ENCODE measurements around the gene GET3. TPM values are rescaled to one million over a fixed set of nuclear protein-coding genes. Genes with fewer than 3 reads are reported as not detected.
A peak's percentile ranks its signal among the peaks of the same experiment; 100 is the strongest.

Gene GET3
- total RNA-seq, 1 experiment from 2014 or later: 53.8 TPM

- H3K27me3 Mint-ChIP-seq (ENCODE audit: unreplicated experiment): no peaks in the 10 kb centered on the region
- H3K4me1 Mint-ChIP-seq (ENCODE audit: low read depth, unreplicated experiment): no peaks in the 10 kb centered on the region
- no peak for DNase-seq
- intact Hi-C loops (cut with micrococcal nuclease; ENCODE audit: unreplicated experiment): no loop called here
- TF ChIP-seq CTCF (IDR thresholded peaks at IDR 0.05; ENCODE audit: unreplicated experiment): no peak
- H3K27ac Mint-ChIP-seq (ENCODE audit: unreplicated experiment): no peak overlapping the region
- H3K9me3 Mint-ChIP-seq (ENCODE audit: low read depth, unreplicated experiment): no peaks in the 10 kb centered on the region
- no peak overlapping the region for H3K4me3 Mint-ChIP-seq (ENCODE audit: low read depth, unreplicated experiment)
- peaks cover 28% of the 10 kb centered on the region for H3K36me3 Mint-ChIP-seq (ENCODE audit: insufficient read depth, unreplicated experiment)
- CTCF ChIA-PET: no interaction called here
- BruUV-seq (replicated peaks): no TSS peak
These were observed 42.7 kb upstream of the GET3 start for GRCh38 chr19:12694641-12695040.

- BruUV-seq (replicated peaks): no TSS peak
- no peak for DNase-seq
- no peak overlapping the region for H3K4me3 Mint-ChIP-seq (ENCODE audit: low read depth, unreplicated experiment)
- no peaks in the 10 kb centered on the region for H3K4me1 Mint-ChIP-seq (ENCODE audit: low read depth, unreplicated experiment)
- CTCF ChIA-PET: no interaction called here
- no peaks in the 10 kb centered on the region for H3K9me3 Mint-ChIP-seq (ENCODE audit: low read depth, unreplicated experiment)
- intact Hi-C loops (cut with micrococcal nuclease; ENCODE audit: unreplicated experiment): no loop called here
- no peak overlapping the region for H3K27ac Mint-ChIP-seq (ENCODE audit: unreplicated experiment)
- H3K36me3 Mint-ChIP-seq (ENCODE audit: insufficient read depth, unreplicated experiment): peaks cover 28% of the 10 kb centered on the region
- TF ChIP-seq CTCF (IDR thresholded peaks at IDR 0.05; ENCODE audit: unreplicated experiment): no peak
- no peaks in the 10 kb centered on the region for H3K27me3 Mint-ChIP-seq (ENCODE audit: unreplicated experiment)
These were observed 42.2 kb upstream of the GET3 start for GRCh38 chr19:12695096-12695495.

- no peaks in the 10 kb centered on the region for H3K9me3 Mint-ChIP-seq (ENCODE audit: low read depth, unreplicated experiment)
- H3K27me3 Mint-ChIP-seq (ENCODE audit: unreplicated experiment): no peaks in the 10 kb centered on the region
- H3K27ac Mint-ChIP-seq (ENCODE audit: unreplicated experiment): no peak overlapping the region
- H3K4me1 Mint-ChIP-seq (ENCODE audit: low read depth, unreplicated experiment): no peaks in the 10 kb centered on the region
- TSS peak; percentile 29 for BruUV-seq (replicated peaks)
- intact Hi-C loops (cut with micrococcal nuclease; ENCODE audit: unreplicated experiment): no loop called here
- peak overlapping the region; percentile 70 for H3K4me3 Mint-ChIP-seq (ENCODE audit: low read depth, unreplicated experiment)
- no peak for TF ChIP-seq CTCF (IDR thresholded peaks at IDR 0.05; ENCODE audit: unreplicated experiment)
- CTCF ChIA-PET: no interaction called here
- DNase-seq: no peak
- peaks cover 28% of the 10 kb centered on the region for H3K36me3 Mint-ChIP-seq (ENCODE audit: insufficient read depth, unreplicated experiment)
These were observed 41.8 kb upstream of the GET3 start for GRCh38 chr19:12695514-12695913.

- no peaks in the 10 kb centered on the region for H3K4me1 Mint-ChIP-seq (ENCODE audit: low read depth, unreplicated experiment)
- CTCF ChIA-PET: no interaction called here
- peaks cover 32% of the 10 kb centered on the region for H3K36me3 Mint-ChIP-seq (ENCODE audit: insufficient read depth, unreplicated experiment)
- no peak for DNase-seq
- intact Hi-C loops (cut with micrococcal nuclease; ENCODE audit: unreplicated experiment): no loop called here
- no peak for TF ChIP-seq CTCF (IDR thresholded peaks at IDR 0.05; ENCODE audit: unreplicated experiment)
- peak overlapping the region; percentile 68 for H3K27ac Mint-ChIP-seq (ENCODE audit: unreplicated experiment)
- H3K4me3 Mint-ChIP-seq (ENCODE audit: low read depth, unreplicated experiment): peak overlapping the region; percentile 70
- BruUV-seq (replicated peaks): no TSS peak
- H3K9me3 Mint-ChIP-seq (ENCODE audit: low read depth, unreplicated experiment): no peaks in the 10 kb centered on the region
- H3K27me3 Mint-ChIP-seq (ENCODE audit: unreplicated experiment): no peaks in the 10 kb centered on the region
These were observed 41.3 kb upstream of the GET3 start for GRCh38 chr19:12695997-12696365.
